Activated CD8-positive, alpha-beta memory T cell treated with anti-CD3 and anti-CD28 coated beads for 4 hours (primary cell): ENCODE results near the gene CDYL.
"Not testable (repeated sequence)": the region's sequence is repeated elsewhere in the genome, so short reads cannot be mapped to it uniquely, and the experiment has no call there.

Experiments used
- DNase-seq, 2 donors: peaks; one replicate each; pipeline ENCODE4 v3.0.0-alpha.2; 2020; ENCODE audit warnings: low read depth in 2 of 2

The CDYL gene

DNA sequence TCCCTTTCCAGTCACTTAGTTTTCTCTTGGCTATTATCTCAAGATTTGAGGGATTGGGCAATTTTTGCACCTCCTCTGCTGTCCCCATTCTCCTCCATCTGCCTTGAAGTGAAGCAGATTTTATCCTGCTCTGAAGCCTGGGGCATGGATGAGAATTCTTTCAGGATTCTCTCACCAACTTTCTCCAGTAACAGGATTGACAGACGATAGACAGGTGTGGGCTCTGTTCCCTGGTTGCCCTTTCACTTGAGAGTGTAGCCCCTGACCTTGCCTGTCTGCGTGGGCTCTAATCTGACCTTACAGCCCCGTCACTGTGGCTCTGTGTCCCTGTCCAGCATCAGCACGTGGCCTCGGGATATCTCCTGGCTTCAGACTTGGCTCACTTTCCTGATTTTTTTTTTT is 27.1 kb downstream of the CDYL start:
- DNase-seq: no peak

DNA sequence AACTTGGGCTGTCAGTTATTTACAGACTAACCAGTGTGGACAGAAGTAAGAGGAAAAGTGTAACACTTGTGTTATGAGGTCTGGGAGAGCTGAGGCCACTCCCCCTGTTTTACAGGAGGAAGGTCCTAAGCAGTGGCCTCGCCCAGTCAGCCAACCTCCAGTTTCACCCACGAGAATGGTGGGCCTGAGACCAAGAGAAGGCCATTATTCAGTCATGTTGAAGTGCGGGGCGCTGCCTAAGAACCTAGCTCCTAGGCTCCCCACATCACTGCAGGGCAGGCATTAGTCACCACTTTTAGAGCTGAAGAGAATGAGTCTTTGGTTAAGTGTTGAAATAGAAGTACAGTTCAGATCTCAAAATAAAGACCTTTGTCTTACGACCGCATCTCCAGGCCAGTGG is 27.9 kb downstream of the CDYL start:
- DNase-seq: no peak

DNA sequence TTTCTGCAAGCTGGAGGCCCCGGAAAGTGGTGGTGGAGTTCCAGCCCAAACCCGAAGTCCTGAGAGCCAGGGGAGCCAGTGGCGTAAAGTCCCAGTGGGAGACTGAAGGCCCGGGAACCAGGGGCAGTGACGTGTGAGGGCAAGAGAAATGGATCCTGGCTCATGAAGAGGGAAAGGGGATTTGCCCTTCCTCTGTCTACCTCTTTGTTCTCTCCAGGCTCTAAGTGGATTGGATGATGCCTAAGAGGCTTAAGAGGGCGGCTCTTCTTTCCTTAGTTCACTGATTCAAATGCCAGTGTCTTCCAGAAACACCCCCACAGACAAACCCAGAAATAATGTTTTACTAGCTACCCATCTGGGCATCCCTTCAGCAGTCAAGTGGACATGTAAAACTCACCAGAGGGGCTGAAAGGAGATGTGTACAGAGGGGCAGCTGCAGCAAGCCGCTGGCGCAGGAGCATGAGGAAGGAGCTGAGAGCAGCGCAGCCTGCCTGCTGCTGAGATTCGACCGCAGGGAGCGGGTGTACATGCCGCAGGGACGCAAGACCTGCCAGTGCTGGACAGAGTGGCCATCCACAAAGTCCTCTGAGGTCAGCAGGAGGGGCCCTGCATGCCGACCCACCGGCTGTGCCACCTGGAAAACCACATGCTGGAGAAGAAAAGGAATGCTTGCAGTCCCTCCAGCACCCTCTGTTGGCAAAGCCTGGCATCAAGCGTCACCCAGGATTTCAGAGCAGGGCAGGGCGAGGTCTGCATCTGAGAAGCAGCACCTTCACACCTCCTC is 29.5 kb downstream of the CDYL start:
- DNase-seq: no peak

DNA sequence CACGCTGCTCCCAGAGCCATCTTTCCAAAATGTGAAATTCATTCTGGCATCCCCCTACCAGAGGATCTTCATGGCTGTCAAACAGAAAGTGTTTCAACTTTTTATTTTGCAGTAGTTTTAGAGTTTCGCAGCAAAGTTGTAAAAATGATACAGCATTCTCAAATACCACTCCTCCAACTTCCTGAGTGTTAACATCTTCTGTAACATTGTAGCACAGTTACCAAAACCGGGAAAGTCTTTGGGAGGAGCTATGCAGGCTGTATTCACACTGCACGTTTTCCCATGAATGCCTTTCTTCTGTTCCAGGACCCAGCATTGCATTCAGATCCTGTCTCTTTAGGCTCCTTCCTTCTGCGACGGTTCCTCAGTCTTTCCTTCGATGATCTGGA is 30.1 kb downstream of the CDYL start:
- DNase-seq: no peak

DNA sequence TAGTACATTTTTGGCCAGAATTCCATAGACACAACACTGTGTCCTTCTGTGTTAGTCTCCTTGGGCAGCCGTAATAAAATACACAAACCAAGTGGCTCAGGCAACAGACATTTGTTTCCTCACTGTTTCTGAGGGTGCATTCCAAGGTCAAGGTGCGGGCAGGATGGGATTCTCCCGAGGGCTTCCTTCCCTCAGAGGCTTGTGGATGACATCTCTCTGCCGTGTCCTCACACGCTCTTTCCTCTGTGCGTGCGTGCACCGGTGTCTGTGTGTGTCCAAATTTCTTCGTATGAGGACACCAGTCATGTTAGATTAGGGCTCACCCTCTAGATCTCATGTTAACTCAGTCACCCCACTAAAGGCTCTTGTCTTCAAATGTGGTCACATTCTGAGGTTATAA is 30.6 kb downstream of the CDYL start:
- no peak for DNase-seq

DNA sequence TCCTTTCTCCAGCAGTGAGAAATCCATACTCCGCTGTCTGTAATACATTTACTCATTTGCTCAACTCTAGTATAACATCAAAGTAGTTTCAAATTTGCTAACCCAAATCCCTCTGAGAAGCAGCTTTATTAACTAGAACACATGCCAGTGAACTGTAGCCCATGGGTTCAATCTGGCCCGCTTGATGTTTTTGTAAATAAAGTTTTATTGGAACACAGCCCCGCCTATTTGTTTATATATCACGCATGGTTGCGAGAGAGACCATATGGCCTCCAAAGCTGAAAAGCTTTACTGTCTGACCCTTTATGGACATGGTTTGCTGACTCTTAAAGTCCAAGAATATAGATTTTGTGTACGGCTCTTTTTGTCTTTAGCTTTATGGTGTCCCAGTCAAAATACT is 32.2 kb downstream of the CDYL start:
- no peak for DNase-seq

DNA sequence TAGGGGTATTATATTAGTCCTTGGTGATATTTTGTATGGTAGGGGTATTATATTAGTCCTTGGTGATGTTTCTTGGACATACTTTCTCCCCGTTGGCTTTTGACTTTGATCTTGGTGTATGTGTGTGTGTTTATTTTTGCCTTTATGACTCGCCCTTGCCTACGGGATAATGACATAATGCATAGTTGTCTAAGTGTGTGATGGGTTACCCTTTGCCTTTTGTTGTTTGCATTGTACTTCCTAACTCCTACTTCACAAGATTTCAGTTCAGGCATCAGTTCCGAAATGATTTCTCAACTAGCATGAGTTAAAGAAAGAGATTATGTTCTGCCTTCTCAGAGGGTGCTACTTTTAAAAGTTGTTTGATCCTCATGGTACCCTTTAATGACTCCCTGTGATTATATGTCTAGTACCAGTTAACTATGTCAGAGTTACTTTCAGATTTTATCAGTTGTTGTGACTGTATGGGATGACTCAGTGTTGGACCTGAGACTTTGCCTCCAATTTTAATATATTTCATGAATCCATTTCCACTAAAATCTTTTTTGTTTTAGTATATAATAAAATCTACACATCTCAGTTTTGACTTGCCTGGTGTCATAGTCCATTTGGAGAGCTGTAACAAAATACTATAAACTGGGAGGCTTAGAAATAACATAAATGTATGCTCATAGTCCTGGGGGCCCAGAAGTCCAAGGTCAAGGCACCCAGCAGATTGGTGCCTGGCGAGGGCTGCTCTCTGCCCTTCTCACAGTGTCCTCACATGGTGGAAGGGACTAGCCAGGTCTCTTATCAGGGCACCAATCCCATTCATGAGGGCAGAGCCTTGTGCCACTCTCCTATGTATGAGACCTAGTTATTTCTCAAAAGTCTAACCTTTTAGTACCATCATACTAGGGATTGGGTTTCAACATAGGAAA is 34.1 kb downstream of the CDYL start:
- no peak for DNase-seq

DNA sequence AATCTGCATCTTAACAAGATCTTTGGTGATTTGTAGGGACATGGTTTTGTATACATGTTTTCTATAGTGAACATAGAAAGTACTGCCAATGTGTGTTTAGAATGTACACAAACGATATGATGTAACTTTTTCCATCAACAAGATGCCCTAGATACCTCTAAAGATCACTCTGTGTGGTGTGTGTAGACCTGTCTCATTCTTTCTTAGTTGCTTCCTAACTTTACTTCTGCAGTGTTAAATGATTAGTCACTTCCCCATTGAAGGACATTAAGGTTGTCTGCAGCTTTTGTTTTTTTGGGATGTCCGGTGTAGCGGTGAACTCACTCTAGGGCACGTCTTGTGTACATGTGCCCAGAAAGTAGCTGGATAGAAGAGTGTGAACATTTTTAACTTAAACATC is 35.9 kb downstream of the CDYL start:
- DNase-seq: no peak

DNA sequence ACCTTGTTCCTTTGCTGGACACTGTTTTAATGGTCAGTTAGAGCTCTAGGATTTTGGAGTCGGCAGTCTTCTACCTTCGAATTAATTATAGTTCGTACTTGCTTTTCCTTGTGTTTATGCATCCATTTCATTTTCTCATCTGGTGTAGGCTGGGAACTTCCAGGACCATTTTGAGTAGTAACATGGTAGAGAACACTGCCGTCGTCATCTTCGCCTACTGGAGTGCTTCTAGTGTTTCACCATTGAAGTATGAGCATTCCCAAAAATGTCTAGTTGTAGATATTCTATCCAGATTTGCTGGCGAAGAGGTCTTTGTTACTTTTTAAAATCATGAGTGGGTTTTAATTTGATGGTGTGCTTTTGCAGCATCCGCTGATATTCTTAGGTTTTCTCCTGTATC is 36.9 kb downstream of the CDYL start:
- DNase-seq: no peak

DNA sequence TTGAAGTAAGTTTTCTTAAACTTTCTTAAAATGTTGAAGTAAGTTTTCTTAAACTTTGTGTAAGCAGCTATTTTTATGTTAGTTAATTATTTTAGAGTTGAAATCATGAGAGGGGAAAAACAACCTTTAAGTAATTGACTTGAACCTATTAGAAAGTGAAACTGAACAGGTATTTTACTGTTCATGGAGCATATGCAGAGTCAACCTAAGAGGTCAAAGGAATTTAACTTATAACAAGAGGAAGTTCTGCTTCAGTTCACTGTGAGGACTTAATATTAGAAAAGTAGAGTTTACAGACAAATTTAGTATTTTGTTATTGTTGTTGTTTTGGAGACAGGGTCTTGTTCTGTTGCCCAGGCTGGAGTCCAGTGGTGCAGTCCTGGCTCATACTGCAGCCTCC is 38.0 kb downstream of the CDYL start:
- DNase-seq: no peak

DNA sequence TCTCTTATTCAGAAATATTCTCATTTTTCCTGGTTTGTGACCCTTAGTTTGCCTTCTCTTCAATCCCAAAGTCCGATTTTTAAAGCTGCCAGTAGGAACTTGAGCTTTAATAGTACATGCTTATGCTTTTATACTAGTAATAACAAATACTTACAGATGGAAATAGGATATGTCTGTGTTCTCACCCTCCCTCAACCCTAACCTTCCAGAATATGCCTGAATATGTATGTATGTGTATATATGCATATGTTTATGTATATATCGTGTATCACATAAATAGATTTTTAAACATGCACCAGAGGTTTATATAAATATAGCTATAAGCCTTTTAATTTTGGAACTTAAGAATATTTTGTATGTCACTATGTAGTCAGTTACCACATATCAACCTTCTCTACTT is 38.8 kb downstream of the CDYL start:
- DNase-seq: no peak

DNA sequence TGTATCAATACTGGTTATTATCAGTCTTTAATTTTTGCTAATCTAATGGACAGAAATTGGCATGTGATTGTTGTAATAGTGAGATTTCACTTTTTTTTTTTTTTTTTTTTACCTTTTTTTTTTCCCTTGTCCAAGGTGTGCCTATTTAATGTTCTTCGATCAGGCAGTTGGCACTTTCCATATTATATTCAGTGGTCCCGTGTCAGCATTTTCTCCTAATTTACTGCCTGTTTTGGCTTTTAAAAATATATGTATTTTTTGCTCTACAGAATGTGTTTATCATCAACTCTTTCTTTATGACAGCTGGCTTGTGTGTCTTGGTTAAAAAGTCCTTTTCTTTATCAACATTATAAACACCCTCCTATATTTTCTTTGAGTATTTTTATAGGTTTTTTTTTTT is 39.4 kb downstream of the CDYL start:
- DNase-seq: no peak

DNA sequence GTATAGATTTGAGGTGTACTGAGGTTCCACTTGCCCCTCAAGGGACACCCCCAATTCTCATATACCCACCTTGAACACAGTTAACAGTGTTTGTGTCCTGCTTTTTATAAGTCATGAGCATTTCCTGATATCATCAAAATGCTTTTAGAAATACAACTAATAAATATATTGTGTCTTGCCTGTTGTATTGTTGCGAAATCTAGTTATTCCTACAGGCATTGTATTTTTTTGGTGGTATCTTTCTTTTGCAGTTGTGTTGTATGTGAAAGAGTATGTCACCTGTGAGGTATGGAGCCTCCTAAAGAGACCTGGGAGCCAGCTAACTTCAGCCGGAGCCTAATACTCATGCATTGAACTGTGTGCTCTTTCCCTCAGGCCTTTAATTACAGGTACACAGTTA is 40.7 kb downstream of the CDYL start:
- no peak for DNase-seq

DNA sequence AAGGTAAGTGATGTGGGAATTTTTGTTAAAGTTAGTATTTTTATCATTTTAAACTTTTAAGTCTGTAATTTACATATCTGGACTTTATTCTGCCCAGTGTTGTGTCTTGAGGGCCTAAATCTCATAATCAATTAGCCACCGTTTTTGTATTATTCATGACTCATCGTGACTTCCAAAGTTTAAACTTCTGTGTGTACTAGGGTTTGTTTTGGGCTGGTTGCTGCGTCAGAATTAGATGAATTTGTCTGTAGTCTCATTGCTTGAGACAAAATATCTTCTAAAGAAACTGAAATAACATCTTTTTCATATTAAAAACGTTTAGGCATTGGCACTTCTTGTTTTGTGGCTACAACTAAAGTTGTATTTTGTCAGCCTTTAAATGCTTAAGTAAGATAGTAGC is 41.3 kb downstream of the CDYL start:
- DNase-seq: no peak

DNA sequence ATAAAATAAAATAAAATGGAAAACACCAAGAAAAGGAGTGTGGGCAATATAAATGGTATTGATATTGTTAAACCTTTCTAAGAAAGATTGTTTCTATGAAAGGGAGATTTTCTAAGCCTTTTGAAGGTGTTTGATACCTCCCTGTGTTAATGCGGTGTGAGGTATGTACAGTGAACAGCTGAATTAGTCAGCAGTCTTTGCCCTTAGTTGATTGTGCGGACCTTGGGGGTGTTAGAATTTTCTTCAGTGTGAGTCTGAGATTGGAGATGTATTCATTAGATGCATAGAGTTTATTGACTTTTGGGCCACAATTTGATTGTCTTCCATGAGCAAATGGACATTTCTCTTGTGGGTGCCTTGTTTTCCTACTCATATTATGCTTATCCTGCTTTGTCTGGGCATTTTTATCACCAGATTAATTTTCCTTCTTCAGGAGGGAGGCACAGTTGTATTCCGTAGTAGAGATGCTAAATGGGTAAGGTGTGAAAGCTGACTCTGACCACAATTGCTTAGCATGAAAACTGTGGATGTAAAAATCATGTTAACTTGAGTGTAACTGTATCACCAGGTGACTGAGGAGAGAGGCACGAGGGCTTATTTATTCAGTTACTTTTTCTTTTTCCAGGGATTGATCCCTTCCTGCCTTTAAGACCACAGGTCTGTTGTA is 42.2 kb downstream of the CDYL start:
- no peak for DNase-seq

DNA sequence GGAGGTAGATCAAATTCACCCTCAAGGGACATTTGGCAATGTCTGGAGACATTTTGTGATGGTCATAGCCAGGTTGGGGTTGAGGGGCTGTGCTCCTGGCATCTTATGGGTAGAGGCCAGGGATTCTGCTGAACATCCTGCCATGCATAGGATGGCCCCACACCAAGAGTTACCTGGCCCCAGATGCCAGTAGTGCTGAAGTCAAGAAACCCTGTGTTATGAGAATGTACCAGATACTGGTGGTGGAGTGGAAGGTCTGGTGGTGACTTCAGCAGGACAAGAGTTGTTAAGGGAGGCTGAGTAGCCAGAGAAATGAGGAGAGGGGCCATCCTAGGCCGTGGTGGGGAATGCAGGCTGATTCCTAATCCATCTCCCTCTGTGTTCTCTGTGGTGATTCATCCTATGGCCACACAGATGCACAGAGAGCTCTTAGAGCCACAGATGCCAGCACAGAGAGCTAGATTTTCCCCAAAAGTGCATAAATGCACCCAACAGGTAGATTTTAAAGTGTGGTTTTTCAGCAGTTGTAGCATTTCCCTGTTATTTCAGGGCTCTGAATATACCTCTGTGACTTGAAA is 43.6 kb downstream of the CDYL start:
- no peak for DNase-seq

DNA sequence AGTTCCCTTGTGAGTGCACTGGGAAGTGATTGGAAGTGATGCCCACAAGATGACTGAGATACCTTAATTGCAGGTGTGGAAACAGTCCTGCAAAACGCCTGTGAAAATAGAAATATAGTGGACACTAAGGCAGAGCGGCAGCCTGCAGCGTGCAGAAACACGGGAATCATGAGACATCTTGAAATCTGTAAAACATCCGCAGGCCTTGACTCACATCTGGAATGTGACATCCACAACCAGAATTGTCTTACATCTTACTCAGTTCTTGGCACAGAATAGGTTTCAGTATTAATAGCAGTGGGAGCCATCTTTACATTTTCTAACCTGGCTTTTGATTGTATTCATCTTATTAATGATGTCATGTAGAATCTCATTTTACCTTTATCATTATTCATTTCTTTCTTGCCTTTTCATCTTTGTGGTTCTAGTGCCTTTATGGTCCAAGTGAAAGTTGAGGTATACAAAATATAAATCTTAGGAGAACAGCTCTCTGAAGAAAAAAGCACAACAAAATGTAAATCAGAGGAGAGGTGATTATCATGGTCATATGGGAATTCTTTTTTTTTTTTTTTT is 44.6 kb downstream of the CDYL start:
- DNase-seq: no peak

DNA sequence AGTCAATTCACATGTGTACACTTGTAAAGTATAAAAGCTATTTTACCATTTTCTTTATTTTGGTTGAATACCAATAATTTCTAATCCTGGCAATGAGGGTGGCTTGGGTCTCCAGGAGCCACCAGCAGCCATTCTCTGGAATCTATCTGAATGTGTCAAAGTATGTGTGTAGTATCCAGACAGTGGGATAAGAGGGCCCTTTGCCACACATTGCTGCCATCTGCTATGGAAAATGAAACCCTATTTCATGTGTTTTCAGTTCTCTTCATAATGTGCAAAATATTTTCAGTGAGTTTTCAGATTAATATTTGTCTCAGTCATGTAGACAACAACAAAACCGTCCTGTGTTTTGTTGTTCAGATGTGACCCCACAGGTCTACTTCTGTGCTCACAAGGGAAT is 46.3 kb downstream of the CDYL start:
- no peak for DNase-seq

DNA sequence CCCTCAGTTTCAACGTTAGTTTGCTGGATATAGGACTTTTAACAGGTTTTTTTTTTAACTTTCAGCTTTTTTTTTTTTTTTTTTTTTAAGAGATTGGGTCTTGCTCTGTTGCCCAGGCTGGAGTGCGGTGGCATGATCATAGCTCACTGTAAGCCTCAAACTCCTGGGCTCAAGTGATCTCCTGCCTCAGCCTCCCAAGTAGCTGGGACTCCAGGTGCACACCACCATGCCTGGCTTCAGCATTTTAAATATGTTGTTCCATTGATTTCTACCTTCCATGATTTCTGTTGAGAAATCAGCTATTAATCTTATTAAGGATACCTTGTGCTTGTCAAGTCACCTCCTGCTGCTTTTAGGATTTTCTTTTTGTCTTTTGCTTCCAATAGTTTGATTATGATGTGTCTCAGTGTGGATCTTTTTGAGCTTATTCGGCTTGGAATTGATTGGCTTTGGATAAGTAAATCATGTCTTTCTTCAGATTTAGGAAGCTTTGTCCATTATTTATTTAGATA is 52.0 kb downstream of the CDYL start:
- no peak for DNase-seq

DNA sequence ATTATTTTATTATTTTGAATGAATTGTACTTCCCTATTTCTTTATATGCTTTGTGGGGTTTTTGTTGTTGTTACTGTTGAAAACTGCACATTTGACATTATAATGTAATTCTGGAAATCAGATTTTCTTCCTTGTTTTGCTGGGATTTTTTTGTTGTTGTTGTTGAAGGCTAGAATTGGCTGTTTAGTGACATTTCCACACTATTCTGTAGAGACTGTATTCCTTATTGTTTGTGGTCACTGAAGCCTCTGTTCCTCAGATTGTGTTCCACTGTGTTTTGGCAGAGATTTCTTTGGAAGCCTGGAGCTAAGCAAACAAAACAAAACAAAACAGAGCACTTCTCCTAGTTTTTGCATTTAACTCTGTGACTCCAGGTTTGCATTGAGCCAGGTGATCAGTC is 52.9 kb downstream of the CDYL start:
- no peak for DNase-seq

DNA sequence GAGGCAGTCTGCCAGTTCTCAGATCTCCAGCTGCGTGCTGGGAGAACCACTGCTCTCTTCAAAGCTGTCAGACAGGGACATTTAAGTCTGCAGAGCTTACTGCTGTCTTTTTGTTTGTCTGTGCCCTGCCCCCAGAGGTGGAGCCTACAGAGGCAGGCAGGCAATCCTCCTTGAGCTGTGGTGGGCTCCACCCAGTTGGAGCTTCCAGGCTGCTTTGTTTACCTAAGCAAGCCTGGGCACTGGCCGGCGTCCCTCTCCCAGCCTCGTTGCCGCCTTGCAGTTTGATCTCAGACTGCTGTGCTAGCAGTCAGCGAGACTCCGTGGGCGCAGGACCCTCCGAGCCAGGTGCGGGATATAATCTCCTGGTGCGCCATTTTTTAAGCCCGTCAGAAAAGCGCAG is 59.3 kb downstream of the CDYL start:
- not testable (repeated sequence) for DNase-seq

DNA sequence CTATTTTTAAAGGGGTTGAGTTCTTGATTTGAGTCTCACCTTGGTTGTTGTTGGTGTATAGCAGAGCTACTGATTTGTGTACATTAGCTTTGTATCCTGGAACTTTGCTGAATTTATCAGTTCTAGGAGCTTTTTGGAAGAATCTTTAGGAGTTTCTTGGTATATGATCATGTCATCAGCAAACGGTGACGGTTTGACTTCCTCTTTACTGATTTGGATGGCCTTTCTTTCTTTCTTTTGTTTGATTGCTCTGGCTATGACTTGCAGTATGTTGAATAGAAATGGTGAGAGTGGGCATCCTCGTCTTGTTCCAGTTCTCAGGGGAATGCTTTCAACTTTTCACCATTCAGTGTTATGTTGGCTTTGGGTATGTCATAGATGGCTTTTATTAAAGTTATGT is 64.0 kb downstream of the CDYL start:
- no peak for DNase-seq
